Mucosa of descending colon (tissue), 3 donors: Measurements from ENCODE around the gene A2M. TPM values are rescaled to one million over a fixed set of nuclear protein-coding genes. Genes with fewer than 3 reads are reported as not detected.
A peak's percentile ranks its signal among the peaks of the same experiment; 100 is the strongest.

ENCODE experiments used
- ATAC-seq: fragments of 200-7000 bp; cut with Tn5 transposase; one replicate; pipeline ENCODE4 v1.9.1; 2020; ENCODE audit warnings: mild to moderate bottlenecking, moderate library complexity
- DNase-seq, 3 donors: peaks; one replicate each; pipeline ENCODE4 v3.0.0-alpha.2; 2020
- H3K36me3 ChIP-seq: fragments of 200-600 bp; one replicate; pipeline ENCODE4 v1.8.0; 2021; ENCODE audit warnings: low read depth, mild to moderate bottlenecking
- H3K4me1 ChIP-seq: fragments of 200-600 bp; one replicate; pipeline ENCODE4 v1.8.0; 2021; ENCODE audit warnings: low read depth, mild to moderate bottlenecking
- H3K4me3 ChIP-seq: fragments of 200-600 bp; one replicate; pipeline ENCODE4 v1.8.0; 2021; ENCODE audit warnings: mild to moderate bottlenecking
- H3K9me3 ChIP-seq: fragments of 200-600 bp; one replicate; pipeline ENCODE4 v1.8.0; 2021; ENCODE audit warnings: mild to moderate bottlenecking
- intact Hi-C, 2 donors: fragments of 100-400 bp; cut with DNase I in 1 of 2; cut with micrococcal nuclease in 1 of 2; formaldehyde crosslinking; loops; one replicate each; pipeline versions ENCODE4 v1.11.0 to v1.11.1; 2022; cut with DNase I, micrococcal nuclease
- total RNA-seq, 3 donors: library from RNA; stranded (reverse); fragmentation: NEBNext Ultra II Directional in 2 of 3; extraction: Animal tissue kit (Norgen Biotek cat#: 25700) in 2 of 3; gene quantifications; one replicate each; pipeline versions ENCODE4 v1.2.1 to v1.2.4, GENCODE V29; 2021 to 2023
- TF ChIP-seq, protein P1 (sequence below): fragments of 200-600 bp; IDR thresholded peaks from one replicate; pipeline ENCODE4 v1.8.0; 2022; ENCODE audit warnings: antibody characterized with exemption, mild to moderate bottlenecking
- donor health status: DM: no; HTN: no; CAD: no; lungs with moderate emphysema.
- donor health status: DM: no; HTN: no; CAD: no.
- donor health status: DM: no; HTN: yes; CAD: no.

A2M gene
- total RNA-seq, 3 donors from 2014 or later: 83.5 to 223 (median 165) TPM

DNA sequence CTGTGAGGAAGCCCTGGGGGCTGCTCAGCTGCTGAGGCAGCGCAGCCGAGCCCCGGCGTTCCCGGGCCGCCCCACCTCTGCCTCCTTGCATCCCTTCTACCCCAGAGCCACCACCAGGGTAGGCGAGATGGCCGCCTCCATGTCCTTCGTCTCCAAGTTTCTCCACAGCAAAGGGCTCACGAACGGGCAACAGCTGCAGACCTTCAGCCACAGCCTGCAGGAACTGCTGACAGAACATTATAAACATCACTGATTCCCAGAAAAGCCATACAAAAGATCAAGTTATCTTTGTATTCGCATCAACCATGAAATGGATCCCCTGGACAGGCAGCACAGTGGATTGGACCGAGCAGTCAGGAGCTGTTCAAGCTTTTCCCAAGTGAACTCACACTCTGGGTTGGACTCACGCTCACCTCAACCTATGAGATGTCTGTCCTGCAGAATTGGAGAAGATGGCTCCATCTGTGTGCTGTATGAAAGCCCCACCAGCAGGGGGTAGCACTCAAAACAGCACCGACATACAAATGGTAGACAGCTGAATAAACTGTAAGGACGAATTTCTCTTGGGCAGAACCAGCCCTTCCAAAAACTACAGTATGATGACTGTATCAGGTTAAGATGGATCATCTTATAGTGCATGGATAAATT is 19.4 kb upstream of the A2M start:
- ATAC-seq (peak; percentile 45), DNase-seq (peak in 1 of 3 donors; percentile 33)

DNA sequence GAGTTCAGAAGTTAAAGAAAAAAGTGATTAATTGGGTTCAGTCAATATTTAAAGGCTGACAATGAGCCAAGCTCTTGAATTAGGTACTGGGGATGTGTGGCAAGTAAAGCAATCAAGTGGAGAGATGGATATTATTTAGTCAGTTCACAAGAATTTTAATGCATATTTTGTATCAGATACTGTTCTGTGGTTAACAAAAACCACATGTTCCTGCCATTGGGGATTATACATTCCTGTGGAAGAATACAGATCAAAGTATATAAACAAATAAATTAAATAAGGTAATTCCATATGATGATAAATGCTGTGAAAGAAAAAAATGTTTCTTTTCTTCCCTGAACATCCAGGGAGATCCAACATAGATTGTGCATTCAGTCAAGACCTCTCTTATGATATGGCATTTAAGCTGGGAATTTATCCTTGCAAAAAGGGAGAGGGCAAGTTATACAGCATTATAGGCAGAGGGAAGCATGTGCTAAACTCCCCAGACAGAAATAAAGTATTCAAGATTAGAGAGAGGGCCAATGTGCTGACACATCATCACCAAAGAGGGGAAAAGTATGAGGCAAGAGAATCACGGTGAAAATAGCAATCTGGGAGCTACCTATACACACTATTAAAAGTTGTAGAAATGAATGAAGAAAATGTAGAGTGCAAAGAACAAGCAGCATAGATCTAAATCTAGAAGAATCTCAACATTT is 17.6 kb upstream of the A2M start:
- no peak for ATAC-seq
- DNase-seq: no peak

More for the DNA sequence above, 19.4 kb upstream of the A2M start:
- Histone ChIP-seq H3K36me3 (no peaks in the 10 kb centered on the region), H3K4me3 (no peak overlapping the region), H3K9me3 (no peaks in the 10 kb centered on the region), H3K4me1 (no peaks in the 10 kb centered on the region)
- intact Hi-C loops: no loop called here
- TF ChIP-seq, protein P1, sequence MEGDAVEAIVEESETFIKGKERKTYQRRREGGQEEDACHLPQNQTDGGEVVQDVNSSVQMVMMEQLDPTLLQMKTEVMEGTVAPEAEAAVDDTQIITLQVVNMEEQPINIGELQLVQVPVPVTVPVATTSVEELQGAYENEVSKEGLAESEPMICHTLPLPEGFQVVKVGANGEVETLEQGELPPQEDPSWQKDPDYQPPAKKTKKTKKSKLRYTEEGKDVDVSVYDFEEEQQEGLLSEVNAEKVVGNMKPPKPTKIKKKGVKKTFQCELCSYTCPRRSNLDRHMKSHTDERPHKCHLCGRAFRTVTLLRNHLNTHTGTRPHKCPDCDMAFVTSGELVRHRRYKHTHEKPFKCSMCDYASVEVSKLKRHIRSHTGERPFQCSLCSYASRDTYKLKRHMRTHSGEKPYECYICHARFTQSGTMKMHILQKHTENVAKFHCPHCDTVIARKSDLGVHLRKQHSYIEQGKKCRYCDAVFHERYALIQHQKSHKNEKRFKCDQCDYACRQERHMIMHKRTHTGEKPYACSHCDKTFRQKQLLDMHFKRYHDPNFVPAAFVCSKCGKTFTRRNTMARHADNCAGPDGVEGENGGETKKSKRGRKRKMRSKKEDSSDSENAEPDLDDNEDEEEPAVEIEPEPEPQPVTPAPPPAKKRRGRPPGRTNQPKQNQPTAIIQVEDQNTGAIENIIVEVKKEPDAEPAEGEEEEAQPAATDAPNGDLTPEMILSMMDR: no peak

DNA sequence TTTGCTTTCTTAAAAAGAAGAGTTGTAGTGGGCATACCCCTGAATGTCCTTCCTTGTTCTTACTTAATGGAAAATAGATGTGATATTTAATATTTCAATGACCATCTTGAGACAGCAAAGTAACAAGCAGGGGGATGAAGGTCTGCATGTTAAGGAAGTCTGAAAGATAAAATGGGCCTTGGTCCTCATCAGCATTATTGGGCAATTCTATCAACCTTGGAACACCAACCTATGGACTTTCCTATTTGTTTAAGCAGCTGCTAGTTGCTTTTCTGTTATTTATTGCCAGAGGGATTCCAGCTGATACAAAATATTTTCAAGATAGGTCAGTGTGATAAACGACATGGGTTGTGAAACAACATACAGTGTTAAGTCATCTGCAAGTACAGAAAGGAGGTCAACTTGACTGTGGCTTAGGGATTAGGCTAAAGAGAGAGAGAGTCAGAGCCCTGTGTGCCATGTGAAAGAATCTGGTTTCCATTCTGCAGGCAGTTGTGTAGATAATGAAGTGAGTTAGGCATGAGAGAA is 16.4 kb upstream of the A2M start:
- Histone ChIP-seq H3K9me3 (no peaks in the 10 kb centered on the region), H3K4me3 (no peak overlapping the region), H3K4me1 (no peaks in the 10 kb centered on the region), H3K36me3 (no peaks in the 10 kb centered on the region)
- TF ChIP-seq, protein P1: no peak
- DNase-seq: no peak
- intact Hi-C loops: no loop called here
- ATAC-seq: no peak

More for the DNA sequence above, 17.6 kb upstream of the A2M start:
- H3K4me1 ChIP-seq: no peaks in the 10 kb centered on the region
- TF ChIP-seq, protein P1: no peak
- H3K4me3 ChIP-seq: no peak overlapping the region
- H3K9me3 ChIP-seq: no peaks in the 10 kb centered on the region
- intact Hi-C loops: no loop called here
- no peaks in the 10 kb centered on the region for H3K36me3 ChIP-seq

DNA sequence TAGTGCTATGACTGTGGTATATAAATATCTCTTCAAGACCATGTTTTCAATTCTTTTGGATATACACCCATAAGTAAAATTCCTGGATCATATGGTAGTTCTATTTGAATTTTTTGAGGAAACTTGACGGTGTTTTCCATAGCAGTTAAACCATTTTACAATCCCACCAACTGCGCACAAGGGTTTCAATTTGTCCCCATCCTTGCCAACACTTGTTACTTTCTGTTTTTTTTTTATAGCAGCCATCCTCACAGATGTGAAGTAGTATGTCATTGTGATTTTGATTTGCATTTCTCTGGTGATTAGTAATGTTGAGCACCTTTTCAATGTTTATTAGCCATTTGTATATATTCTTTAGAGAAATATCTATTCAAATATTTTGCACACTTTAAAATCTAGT is 14.5 kb upstream of the A2M start:
- TF ChIP-seq, protein P1: no peak
- no peaks in the 10 kb centered on the region for H3K9me3 ChIP-seq
- no peaks in the 10 kb centered on the region for H3K36me3 ChIP-seq
- H3K4me3 ChIP-seq: no peak overlapping the region
- DNase-seq: no peak
- H3K4me1 ChIP-seq: no peaks in the 10 kb centered on the region
- ATAC-seq: no peak
- intact Hi-C loops: no loop called here

DNA sequence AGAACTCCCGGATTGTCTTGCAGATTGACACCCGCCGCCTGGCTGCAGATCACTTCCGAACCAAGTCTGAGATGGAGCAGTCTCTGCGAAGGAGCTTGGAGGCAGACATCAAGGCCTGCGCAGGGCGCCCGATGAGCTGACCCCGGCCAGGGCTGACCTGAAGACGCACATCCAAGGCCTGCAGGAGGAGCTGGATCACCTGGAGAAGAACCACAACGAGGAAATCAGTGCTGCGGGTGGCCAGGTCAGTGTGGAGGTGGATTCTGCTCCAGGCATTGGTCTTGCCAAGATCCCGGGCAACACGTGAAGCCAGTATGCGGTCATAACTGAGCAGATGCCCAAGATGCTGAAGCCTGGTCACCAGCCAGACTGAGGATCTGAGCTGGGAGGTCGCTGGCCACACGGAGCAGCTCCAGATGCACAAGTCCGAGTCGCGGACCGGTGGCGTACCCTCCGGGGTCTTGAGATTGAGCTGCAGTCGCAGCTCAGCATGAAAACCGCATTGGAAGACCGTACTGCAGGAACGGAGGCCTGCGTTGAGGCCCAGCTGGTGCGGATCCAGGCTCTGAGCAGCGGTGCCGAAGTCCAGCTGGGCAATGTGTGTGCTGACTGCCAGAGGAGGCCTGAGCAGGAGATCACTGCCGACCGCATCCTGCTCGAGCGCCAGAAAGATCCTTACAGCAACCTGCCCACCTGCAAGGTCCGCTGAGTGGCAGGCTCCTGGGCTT is 12.4 kb upstream of the A2M start:
- H3K4me3 ChIP-seq: no peak overlapping the region
- DNase-seq: no peak

More for the DNA sequence above, 12.4 kb upstream of the A2M start:
- intact Hi-C loops: no loop called here
- no peaks in the 10 kb centered on the region for H3K36me3 ChIP-seq
- no peaks in the 10 kb centered on the region for H3K4me1 ChIP-seq
- no peak for ATAC-seq
- TF ChIP-seq, protein P1: no peak
- H3K9me3 ChIP-seq: no peaks in the 10 kb centered on the region
